Stomach smooth muscle (tissue), 2 donors: Measurements from ENCODE around the gene AGMO.

Experiments
- H3K27ac ChIP-seq: one replicate; pipeline ENCODE4 v1.7.0; 2013; ENCODE audit warnings: mild to moderate bottlenecking, low read length, inconsistent platforms
- H3K27me3 ChIP-seq, 2 donors: one replicate each; pipeline ENCODE4 v1.7.0; 2013; ENCODE audit warnings: low read length in 2 of 2; ENCODE audit not compliant: insufficient read depth in 2 of 2, control insufficient read depth in 1 of 2
- H3K36me3 ChIP-seq, 2 donors: one replicate each; pipeline ENCODE4 v1.7.0; 2013; ENCODE audit warnings: low read length in 2 of 2; ENCODE audit not compliant: control insufficient read depth in 2 of 2, insufficient read depth in 2 of 2
- H3K4me1 ChIP-seq: one replicate; pipeline ENCODE4 v1.7.0; 2013; ENCODE audit warnings: low read length; ENCODE audit not compliant: control insufficient read depth, insufficient read depth
- H3K4me3 ChIP-seq, 2 donors: one replicate each; pipeline ENCODE4 v1.7.0; 2013; ENCODE audit warnings: low read length in 2 of 2
- H3K9ac ChIP-seq, 2 donors: one replicate each; pipeline ENCODE4 v1.7.0; 2013; ENCODE audit warnings: low read length in 2 of 2, mild to moderate bottlenecking in 1 of 2
- H3K9me3 ChIP-seq, 2 donors: one replicate each; pipeline ENCODE4 v1.7.0; 2013; ENCODE audit warnings: low read length in 2 of 2; ENCODE audit not compliant: control insufficient read depth in 2 of 2
- donor health status: healthy.
- donor health status: Pancreatic carcinoma.

Gene AGMO

DNA sequence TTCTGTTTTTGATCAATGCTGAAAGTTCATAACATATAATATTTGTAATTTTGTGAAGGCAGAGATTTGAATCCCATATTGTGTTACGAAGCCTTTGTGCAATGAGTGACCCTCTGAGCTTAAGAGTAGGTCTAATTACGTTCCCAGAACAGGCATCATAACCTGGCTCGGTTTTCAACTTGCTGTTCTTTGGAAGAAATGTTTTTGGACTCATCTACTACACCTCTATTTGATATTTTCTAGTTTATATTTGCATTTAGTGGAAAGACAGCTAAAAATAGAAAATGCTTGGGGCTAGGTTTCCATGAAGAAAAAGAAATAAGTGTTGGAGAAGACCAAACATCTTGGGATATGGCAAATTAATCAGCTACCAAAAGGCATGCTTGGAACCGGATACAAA is 234.8 kb downstream of the AGMO start:
- H3K4me3 ChIP-seq, result no peak overlapping the region
- no peaks in the 10 kb centered on the region for H3K9me3 ChIP-seq
- no peaks in the 10 kb centered on the region for H3K27me3 ChIP-seq
- H3K27ac ChIP-seq, result no peak overlapping the region
- no peaks in the 10 kb centered on the region for H3K4me1 ChIP-seq
- H3K36me3 ChIP-seq, result no peaks in the 10 kb centered on the region
- H3K9ac ChIP-seq, result no peak overlapping the region

DNA sequence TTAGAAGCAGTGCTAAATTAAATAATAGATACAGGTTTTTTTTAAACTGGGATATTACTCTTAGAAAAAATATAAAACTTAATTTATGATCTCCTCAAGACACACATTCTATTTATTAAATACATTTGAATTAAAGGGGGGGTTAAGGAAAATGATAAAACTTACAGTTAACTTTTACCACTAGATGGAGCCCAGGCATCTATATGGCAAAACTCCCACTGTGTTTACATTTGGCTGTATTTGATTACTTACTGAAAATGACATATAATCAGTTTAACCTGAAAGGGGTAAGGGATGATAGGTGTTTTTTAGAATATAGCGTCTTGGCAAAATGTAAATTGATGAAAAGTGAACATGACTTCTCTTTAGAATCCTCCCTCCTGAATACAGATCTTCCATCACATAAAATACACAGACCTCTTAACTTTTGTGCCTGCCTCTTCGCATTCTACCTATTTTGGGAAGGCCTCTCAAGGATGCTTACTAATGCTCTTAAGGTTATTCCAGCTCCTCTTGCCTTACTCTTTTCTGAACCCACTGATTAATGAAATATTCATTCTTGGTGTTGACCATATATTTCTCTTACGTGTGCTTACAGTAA is 235.7 kb downstream of the AGMO start:
- H3K36me3 ChIP-seq, result no peaks in the 10 kb centered on the region
- no peak overlapping the region for H3K27ac ChIP-seq

GRCh38 chr7:15323550-15323949 is 238.3 kb downstream of the AGMO start:
- Histone ChIP-seq H3K4me1 (no peaks in the 10 kb centered on the region), H3K4me3 (no peak overlapping the region), H3K9ac (no peak overlapping the region), H3K9me3 (no peaks in the 10 kb centered on the region), H3K27ac (no peak overlapping the region), H3K27me3 (no peaks in the 10 kb centered on the region), H3K36me3 (no peaks in the 10 kb centered on the region)

More for the DNA sequence above, 235.7 kb downstream of the AGMO start:
- H3K27me3 ChIP-seq, result no peaks in the 10 kb centered on the region
- no peak overlapping the region for H3K9ac ChIP-seq
- no peaks in the 10 kb centered on the region for H3K9me3 ChIP-seq
- H3K4me3 ChIP-seq, result no peak overlapping the region
- H3K4me1 ChIP-seq, result no peaks in the 10 kb centered on the region

- Histone ChIP-seq H3K27ac (no peak overlapping the region), H3K4me3 (no peak overlapping the region), H3K4me1 (no peaks in the 10 kb centered on the region), H3K27me3 (no peaks in the 10 kb centered on the region), H3K9ac (no peak overlapping the region), H3K9me3 (no peaks in the 10 kb centered on the region), H3K36me3 (no peaks in the 10 kb centered on the region)
Observed at GRCh38 chr7:15317215-15317614, 244.6 kb downstream of the AGMO start.

DNA sequence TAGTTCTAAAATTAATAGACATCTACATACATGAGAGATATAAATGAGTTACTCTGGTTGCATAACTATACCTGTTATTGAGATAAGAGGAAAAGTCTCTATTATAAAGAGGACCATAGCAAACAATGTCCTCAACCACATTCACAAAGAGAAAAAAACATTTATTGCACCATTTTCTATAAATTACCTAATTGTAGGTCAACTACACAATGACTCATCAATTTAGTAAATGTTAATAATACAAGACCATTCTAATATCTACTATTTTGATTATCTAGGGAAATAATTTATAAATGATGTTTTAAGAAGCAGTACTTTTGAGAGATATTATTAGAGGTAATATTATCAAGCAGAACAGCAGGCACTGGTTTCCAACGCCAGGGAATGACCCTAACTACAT is 246.1 kb downstream of the AGMO start:
- Histone ChIP-seq H3K27ac (no peak overlapping the region), H3K36me3 (no peaks in the 10 kb centered on the region), H3K4me1 (no peaks in the 10 kb centered on the region), H3K27me3 (no peaks in the 10 kb centered on the region), H3K9ac (no peak overlapping the region), H3K4me3 (no peak overlapping the region), H3K9me3 (no peaks in the 10 kb centered on the region)

- H3K4me1 ChIP-seq, result no peaks in the 10 kb centered on the region
- H3K27ac ChIP-seq, result no peak overlapping the region
- no peaks in the 10 kb centered on the region for H3K9me3 ChIP-seq
- H3K4me3 ChIP-seq, result no peak overlapping the region
- H3K36me3 ChIP-seq, result no peaks in the 10 kb centered on the region
- no peaks in the 10 kb centered on the region for H3K27me3 ChIP-seq
- no peak overlapping the region for H3K9ac ChIP-seq
Observed at GRCh38 chr7:15314922-15315321, 246.9 kb downstream of the AGMO start.

DNA sequence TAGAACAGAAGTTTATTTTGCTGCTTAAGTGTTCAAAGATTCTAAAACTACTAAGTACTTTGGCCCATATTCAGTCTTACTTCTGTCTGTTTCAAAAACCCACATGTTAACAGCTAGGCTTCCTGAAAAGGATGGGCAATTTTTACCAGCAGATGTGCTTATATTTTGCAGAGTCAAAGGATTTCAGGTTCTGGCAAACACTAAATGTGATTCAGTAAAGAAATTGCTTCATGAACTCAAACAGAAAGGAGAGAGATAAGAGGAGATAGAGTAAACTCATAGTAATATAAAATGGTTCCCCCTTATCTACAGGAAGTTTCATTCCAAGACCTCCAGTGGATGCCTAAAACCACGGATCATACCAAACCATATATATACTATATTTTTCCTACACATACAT is 248.5 kb downstream of the AGMO start:
- Histone ChIP-seq H3K9ac (no peak overlapping the region), H3K9me3 (no peaks in the 10 kb centered on the region), H3K36me3 (no peaks in the 10 kb centered on the region), H3K27ac (no peak overlapping the region), H3K4me1 (no peaks in the 10 kb centered on the region), H3K4me3 (no peak overlapping the region), H3K27me3 (no peaks in the 10 kb centered on the region)

GRCh38 chr7:15309872-15310271 is 251.9 kb downstream of the AGMO start:
- no peaks in the 10 kb centered on the region for H3K36me3 ChIP-seq
- no peak overlapping the region for H3K27ac ChIP-seq
- H3K4me3 ChIP-seq, result no peak overlapping the region
- no peaks in the 10 kb centered on the region for H3K9me3 ChIP-seq
- H3K27me3 ChIP-seq, result no peaks in the 10 kb centered on the region
- no peaks in the 10 kb centered on the region for H3K4me1 ChIP-seq
- H3K9ac ChIP-seq, result no peak overlapping the region

- H3K9me3 ChIP-seq, result no peaks in the 10 kb centered on the region
- H3K9ac ChIP-seq, result no peak overlapping the region
- no peaks in the 10 kb centered on the region for H3K36me3 ChIP-seq
- no peaks in the 10 kb centered on the region for H3K27me3 ChIP-seq
- no peak overlapping the region for H3K27ac ChIP-seq
- H3K4me3 ChIP-seq, result no peak overlapping the region
- no peaks in the 10 kb centered on the region for H3K4me1 ChIP-seq
Observed at GRCh38 chr7:15308821-15309220, 253.0 kb downstream of the AGMO start.

DNA sequence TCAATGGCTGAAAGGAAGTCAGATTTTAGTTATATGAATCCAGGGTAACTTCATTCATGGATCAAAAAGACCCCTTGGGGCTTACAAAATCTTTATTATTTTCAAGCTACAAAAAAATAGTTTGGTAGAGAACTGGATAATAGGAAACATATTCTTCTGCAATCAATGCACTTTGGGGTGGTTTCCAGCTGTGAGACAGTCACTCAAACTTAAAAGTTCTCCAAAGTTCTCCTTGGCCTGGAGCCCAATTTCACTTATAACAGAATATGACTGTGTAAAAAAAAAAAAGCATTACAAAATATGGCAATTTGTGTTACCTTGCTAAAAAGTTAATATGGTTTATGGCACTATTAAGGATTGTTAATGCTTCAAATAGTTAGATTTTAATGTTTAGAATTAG is 255.5 kb downstream of the AGMO start:
- no peaks in the 10 kb centered on the region for H3K9me3 ChIP-seq
- no peak overlapping the region for H3K27ac ChIP-seq
- no peak overlapping the region for H3K9ac ChIP-seq
- no peaks in the 10 kb centered on the region for H3K4me1 ChIP-seq
- no peaks in the 10 kb centered on the region for H3K36me3 ChIP-seq
- no peaks in the 10 kb centered on the region for H3K27me3 ChIP-seq
- H3K4me3 ChIP-seq, result no peak overlapping the region

DNA sequence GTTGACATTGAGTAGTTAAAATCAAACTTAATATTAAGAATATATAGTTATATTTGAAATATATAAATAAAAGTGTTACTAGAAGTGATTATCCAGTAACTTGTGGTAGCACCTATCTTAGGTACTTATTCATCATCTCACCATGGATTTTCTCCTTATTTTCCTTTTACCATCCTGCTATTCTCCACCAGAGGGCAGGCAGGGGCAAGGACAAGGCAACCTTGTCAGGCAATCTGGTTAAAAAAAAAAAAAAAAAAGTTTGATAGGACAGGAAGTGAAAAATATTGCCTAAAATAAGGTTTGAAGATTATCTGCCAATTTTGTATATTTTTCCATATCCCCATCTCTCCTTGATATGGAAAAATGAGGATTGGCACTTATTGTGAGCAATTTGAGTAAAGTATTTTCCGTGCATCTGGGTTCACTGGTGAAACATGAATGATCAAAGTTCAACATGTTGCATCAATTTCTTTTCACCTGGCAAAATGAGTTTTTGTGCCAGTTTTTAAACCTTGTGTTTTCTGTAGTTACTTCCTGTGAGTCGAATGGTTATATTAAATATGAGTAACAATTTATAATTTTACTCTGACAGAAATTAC is 256.7 kb downstream of the AGMO start:
- Histone ChIP-seq H3K4me1 (no peaks in the 10 kb centered on the region), H3K9ac (no peak overlapping the region), H3K36me3 (no peaks in the 10 kb centered on the region), H3K4me3 (no peak overlapping the region), H3K27me3 (no peaks in the 10 kb centered on the region), H3K27ac (no peak overlapping the region), H3K9me3 (no peaks in the 10 kb centered on the region)
